Bronchial epithelial cell (primary cell): ENCODE results near the gene RUNX3. TPM values are rescaled to one million over a fixed set of nuclear protein-coding genes. Genes with fewer than 3 reads are reported as not detected.

ENCODE experiments used
- DNase-seq: peaks from one replicate; pipeline ENCODE4 v3.0.0-alpha.2; 2010; ENCODE audit warnings: low read depth
- FAIRE-seq: peaks from 2 replicates; lab custom pipeline; 2011; peaks lifted over from hg19 to GRCh38; lab: Jason Lieb, UNC
- H3K27me3 ChIP-seq: 2 replicates; pipeline ENCODE4 v1.5.1; 2011; ENCODE audit warnings: low read length; ENCODE audit not compliant: control insufficient read depth, insufficient read depth
- H3K36me3 ChIP-seq: 2 replicates; pipeline ENCODE4 v1.5.1; 2011; ENCODE audit warnings: low read length; ENCODE audit not compliant: control insufficient read depth, insufficient read depth
- H3K4me3 ChIP-seq: 2 replicates; pipeline ENCODE4 v1.5.1; 2011; ENCODE audit warnings: mild to moderate bottlenecking, low read depth, low read length, control low read depth
- total RNA-seq: library from RNA; depleted of rRNA; stranded (reverse); fragments of >200 nt; gene quantifications from 2 replicates; pipeline ENCODE4 v1.2.1, GENCODE V29; 2014
- TF ChIP-seq, protein P1 (sequence below): IDR thresholded peaks from 2 replicates; pipeline ENCODE4 v1.5.1; 2011; ENCODE audit warnings: mild to moderate bottlenecking, moderate library complexity, low read length, control low read depth, inconsistent platforms; ENCODE audit not compliant: insufficient read depth, severe bottlenecking

RUNX3 gene
- total RNA-seq, 1 donor from 2014 or later = 0.26 TPM

DNA sequence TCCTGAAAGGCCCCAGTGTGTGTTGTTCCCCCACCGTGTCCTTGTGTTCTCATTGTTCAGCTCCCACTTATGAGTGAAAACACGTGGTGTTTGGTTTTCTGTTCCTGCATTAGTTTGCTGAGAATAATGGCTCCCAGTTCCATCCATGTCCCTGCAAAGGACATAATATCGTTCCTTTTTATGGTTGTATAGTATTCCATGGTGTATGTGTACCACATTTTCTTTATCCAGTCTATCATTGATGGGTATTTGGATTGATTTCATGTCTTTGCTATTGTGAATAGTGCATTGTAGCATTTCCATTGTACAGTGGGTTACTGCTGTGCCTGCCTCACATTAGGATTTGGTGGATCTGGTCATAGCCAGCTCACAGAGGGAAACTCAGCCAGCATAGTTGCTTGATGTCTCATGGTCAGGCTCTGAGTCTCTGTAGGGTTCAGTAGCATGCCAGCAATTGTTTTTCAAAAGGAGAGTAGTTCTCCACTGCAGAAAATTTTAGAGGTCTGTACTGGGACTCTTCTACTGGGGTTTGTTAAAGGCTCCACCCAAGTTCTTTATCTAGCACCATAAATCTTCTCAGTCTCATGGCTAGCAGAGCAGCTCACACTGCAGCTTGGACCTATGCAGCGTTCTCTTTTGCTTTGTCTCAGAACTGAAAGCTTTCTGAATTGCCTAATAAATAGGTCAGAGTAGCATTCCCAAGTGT is 41.0 kb downstream of the RUNX3 start:
- TF ChIP-seq, protein P1, sequence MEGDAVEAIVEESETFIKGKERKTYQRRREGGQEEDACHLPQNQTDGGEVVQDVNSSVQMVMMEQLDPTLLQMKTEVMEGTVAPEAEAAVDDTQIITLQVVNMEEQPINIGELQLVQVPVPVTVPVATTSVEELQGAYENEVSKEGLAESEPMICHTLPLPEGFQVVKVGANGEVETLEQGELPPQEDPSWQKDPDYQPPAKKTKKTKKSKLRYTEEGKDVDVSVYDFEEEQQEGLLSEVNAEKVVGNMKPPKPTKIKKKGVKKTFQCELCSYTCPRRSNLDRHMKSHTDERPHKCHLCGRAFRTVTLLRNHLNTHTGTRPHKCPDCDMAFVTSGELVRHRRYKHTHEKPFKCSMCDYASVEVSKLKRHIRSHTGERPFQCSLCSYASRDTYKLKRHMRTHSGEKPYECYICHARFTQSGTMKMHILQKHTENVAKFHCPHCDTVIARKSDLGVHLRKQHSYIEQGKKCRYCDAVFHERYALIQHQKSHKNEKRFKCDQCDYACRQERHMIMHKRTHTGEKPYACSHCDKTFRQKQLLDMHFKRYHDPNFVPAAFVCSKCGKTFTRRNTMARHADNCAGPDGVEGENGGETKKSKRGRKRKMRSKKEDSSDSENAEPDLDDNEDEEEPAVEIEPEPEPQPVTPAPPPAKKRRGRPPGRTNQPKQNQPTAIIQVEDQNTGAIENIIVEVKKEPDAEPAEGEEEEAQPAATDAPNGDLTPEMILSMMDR = no peak
- peak; percentile 86 for FAIRE-seq
- H3K36me3 ChIP-seq = no peaks in the 10 kb centered on the region
- no peak overlapping the region for H3K4me3 ChIP-seq
- DNase-seq = peak; percentile 31
- no peaks in the 10 kb centered on the region for H3K27me3 ChIP-seq

DNA sequence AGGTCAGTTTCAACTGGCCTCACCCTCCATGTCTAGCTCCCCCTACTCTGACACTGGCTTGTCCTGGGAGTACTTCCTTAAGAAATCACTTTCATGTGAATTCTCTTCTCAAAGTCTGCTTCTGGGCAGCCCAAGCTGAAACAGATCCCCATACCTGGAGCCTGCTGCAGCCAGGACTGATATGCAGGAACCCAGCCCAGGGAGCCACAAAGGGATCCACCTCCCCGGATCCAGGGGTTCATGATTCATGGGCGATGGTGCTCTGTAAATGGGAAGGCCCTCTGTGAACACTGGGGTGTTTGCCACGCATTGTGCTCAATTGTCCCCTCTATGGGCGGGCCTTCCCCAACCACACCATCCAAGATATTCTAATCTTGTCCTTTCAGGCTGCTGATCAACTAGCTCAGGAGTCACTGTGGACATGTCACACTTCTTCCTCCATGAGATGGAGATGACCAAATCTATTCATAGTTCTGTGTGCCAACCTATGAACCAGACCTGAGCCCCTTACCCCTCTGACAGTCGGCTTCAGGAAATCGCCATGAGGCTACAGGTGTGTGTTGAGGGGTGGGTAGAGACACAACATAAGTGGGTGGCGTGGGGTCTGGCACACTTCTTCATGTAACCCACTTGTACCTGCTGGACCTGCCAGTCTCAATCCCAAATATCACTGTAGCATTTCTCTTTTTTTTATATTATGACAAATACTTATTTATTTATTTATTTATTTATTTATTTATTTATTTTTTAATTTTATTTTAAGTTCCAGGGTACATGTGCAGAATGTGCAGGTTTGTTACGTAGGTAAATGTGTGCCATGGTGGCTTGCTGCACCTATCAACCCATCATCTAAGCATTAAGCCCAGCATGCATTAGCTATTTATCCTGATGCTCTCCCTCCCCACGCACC is 41.8 kb downstream of the RUNX3 start:
- H3K36me3 ChIP-seq = no peaks in the 10 kb centered on the region
- TF ChIP-seq, protein P1 = no peak
- no peak overlapping the region for H3K4me3 ChIP-seq
- FAIRE-seq (no peak), DNase-seq (no peak)
- no peaks in the 10 kb centered on the region for H3K27me3 ChIP-seq

DNA sequence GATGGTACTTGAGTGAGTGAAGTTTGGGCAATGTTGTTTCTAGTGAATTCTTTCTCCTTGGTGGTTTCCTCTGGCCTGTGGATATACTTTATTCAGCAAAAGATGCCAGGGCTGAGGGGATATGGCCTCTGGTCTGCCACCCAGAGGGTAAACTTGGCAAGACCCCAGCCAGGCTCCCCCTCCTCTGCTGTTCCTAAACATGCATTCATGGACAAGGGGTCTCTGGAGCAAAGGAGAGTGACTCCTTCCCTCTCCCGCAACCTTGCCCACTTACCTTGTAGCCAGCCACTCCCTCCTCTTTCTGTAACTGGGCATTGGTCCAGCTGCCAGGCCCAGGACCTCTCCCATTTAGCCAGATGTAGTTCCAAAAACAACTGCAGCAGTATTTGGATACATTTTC is 43.8 kb downstream of the RUNX3 start:
- Histone ChIP-seq H3K27me3 (no peaks in the 10 kb centered on the region), H3K36me3 (no peaks in the 10 kb centered on the region), H3K4me3 (no peak overlapping the region)
- TF ChIP-seq, protein P1 = no peak
- DNase-seq (no peak), FAIRE-seq (no peak)

DNA sequence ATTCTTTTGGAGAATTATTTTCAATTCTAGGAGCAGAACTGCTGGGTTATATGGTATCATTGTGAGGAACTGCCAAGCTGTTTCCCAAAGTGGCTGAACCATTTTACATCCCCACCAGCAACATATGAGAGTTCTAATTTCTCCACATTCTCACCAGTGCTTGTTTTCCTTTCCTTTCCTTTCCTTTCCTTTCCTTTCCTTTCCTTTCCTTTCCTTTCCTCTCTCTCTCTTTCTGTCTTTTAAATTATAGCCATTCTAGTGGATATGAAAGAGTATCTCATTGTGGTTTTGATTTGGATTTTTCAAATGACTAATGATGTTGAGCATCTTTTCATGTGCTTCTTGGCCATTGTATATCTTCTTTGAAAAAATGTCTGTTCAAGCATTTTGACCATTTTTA is 45.3 kb downstream of the RUNX3 start:
- Histone ChIP-seq H3K36me3 (no peaks in the 10 kb centered on the region), H3K27me3 (no peaks in the 10 kb centered on the region), H3K4me3 (no peak overlapping the region)
- TF ChIP-seq, protein P1 = no peak
- no peak for DNase-seq
- FAIRE-seq = no peak

DNA sequence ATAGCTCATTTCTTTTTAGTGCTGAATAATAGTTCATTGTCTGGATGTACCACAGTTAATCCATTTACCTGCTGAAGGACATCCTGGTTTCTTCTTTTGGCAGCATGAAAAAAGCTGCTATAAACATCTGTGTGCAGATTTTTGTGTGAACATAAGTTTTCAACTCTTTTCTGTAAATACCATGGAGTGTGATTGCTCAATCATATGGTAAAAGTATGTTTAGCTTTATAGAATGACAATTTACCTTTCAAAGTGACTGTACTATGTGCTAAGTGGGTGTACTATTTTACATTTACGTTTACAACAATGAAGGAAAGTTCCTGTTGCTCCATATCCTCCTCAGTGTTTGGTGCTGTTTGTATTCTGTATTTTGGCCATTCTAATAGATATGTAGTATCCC is 49.0 kb downstream of the RUNX3 start:
- Histone ChIP-seq H3K27me3 (peaks cover 1% of the 10 kb centered on the region), H3K4me3 (no peak overlapping the region), H3K36me3 (no peaks in the 10 kb centered on the region)
- TF ChIP-seq, protein P1 = no peak
- FAIRE-seq (no peak), DNase-seq (no peak)
